HG03039 (cell line): ENCODE results near the gene PROM1.

Experiments used
- ATAC-seq: cut with Tn5 transposase; IDR thresholded peaks from one replicate; pipeline ENCODE4 v1.9.1; 2021; ENCODE audit warnings: mild to moderate bottlenecking, moderate library complexity; ENCODE audit not compliant: unreplicated experiment

Gene PROM1

GRCh38 chr4:16067515-16067914, 16.3 kb downstream of the PROM1 start:
- ATAC-seq = no peak

- no peak for ATAC-seq
Observed at GRCh38 chr4:16066586-16067128, 17.2 kb downstream of the PROM1 start.

GRCh38 chr4:16065066-16065465, 18.8 kb downstream of the PROM1 start:
- ATAC-seq = no peak

- no peak for ATAC-seq
Observed at GRCh38 chr4:16062601-16063000, 21.2 kb downstream of the PROM1 start.

GRCh38 chr4:16056681-16057385, 27.0 kb downstream of the PROM1 start:
- ATAC-seq = no peak

GRCh38 chr4:16055873-16056272, 27.9 kb downstream of the PROM1 start:
- ATAC-seq = no peak

- no peak for ATAC-seq
Observed at GRCh38 chr4:16055471-16055870, 28.4 kb downstream of the PROM1 start.

GRCh38 chr4:16052939-16053338, 30.9 kb downstream of the PROM1 start:
- ATAC-seq = no peak

GRCh38 chr4:16051980-16052379, 31.8 kb downstream of the PROM1 start:
- ATAC-seq = no peak

- ATAC-seq = no peak
Observed at GRCh38 chr4:16051132-16051531, 32.7 kb downstream of the PROM1 start.

GRCh38 chr4:16050669-16051068, 33.2 kb downstream of the PROM1 start:
- no peak for ATAC-seq

GRCh38 chr4:16048619-16049419, 35.0 kb downstream of the PROM1 start:
- no peak for ATAC-seq

- no peak for ATAC-seq
Observed at GRCh38 chr4:16045687-16046086, 38.1 kb downstream of the PROM1 start.

GRCh38 chr4:16043642-16044498, 40.0 kb downstream of the PROM1 start:
- no peak for ATAC-seq

GRCh38 chr4:16039139-16039538, 44.7 kb downstream of the PROM1 start:
- ATAC-seq = no peak

GRCh38 chr4:16037901-16038300, 45.9 kb downstream of the PROM1 start:
- no peak for ATAC-seq

- ATAC-seq = no peak
Observed at GRCh38 chr4:16035843-16036242, 48.0 kb downstream of the PROM1 start.

GRCh38 chr4:16034010-16034748, 49.6 kb downstream of the PROM1 start:
- ATAC-seq = no peak

GRCh38 chr4:16032396-16032770, 51.4 kb downstream of the PROM1 start:
- no peak for ATAC-seq

GRCh38 chr4:16031546-16032395, 52.1 kb downstream of the PROM1 start:
- ATAC-seq = no peak
